ENCODE data around the gene ORM2. TPM values are rescaled to one million over a fixed set of nuclear protein-coding genes. Genes with fewer than 3 reads are reported as not detected.
"Not testable (repeated sequence)": the region's sequence is repeated elsewhere in the genome, so short reads cannot be mapped to it uniquely, and the experiment has no call there.

The ORM2 gene
- polyA plus RNA-seq, 1 donor: 0.37 TPM

- no peak for DNase-seq
Measured at GRCh38 chr9:114314881-114315722, 14.6 kb upstream of the ORM2 start.

- DNase-seq: no peak
Measured at GRCh38 chr9:114315723-114316363, 13.8 kb upstream of the ORM2 start.

- DNase-seq: no peak
Measured at GRCh38 chr9:114316605-114317230, 13.0 kb upstream of the ORM2 start.

- no peak for DNase-seq
Measured at GRCh38 chr9:114317665-114318357, 11.9 kb upstream of the ORM2 start.

- no peak for DNase-seq
Measured at GRCh38 chr9:114318416-114318815, 11.3 kb upstream of the ORM2 start.

GRCh38 chr9:114319147-114319546 lies 10.5 kb upstream of the ORM2 start:
- DNase-seq: no peak

- not testable (repeated sequence) for DNase-seq
Measured at GRCh38 chr9:114320710-114321109, 9.0 kb upstream of the ORM2 start.

GRCh38 chr9:114321759-114322158 lies 7.9 kb upstream of the ORM2 start:
- DNase-seq: no peak

DNA sequence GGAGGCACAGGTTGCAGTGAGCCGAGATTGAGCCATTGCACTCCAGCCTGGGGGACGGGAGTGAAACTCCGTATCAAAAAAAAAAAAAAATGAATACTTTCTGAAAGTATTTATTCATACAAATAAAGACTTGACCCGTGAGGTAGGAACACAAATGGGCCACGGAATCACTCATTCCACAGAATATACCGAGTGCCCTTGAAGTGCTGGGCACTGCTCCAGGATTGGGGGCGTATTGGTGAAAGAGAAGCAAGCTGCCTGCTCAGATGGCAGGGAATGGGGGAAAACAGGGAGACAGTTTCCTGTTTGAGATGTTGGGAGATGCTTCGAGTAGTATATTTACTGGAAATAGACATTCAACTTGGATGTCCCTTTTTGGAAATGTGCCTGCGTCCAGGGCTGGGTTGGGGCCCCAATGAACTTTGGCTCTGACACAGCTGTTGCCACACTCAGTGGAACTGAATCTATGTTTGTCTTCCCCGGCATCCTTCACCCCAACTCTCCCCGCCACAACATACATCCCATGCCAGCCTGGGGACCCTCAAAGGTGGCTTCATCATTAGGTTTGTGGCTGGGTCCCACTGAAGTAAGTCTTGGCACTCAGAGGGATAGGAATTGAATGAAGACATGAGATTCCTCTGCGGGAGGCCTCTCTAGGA lies 7.4 kb upstream of the ORM2 start:
- not testable (repeated sequence) for DNase-seq

GRCh38 chr9:114322831-114323531 lies 6.7 kb upstream of the ORM2 start, which contains the start of gene ORM1:
Gene ORM1 (plus strand): TSS chr9:114323098. CDS start chr9:114323134, 36 bp downstream.
- DNase-seq: not testable (repeated sequence)

DNA sequence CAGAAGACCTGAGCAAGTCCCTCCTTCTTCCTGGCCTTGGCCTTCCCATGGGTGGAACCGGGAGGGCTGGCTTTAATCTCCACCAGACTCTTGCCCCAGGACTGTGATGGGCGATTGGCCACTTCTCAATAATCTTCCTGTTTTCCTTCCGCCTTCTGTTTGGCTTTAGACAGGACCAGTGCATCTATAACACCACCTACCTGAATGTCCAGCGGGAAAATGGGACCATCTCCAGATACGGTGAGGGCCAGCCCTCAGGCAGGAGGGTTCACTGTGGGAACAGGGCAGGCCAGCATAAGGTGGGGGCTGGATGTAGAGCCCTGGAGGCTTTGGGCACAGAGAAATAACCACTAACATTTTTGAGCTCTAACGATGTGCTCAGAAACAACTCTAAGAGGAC lies 5.8 kb upstream of the ORM2 start:
- DNase-seq: not testable (repeated sequence)

DNA sequence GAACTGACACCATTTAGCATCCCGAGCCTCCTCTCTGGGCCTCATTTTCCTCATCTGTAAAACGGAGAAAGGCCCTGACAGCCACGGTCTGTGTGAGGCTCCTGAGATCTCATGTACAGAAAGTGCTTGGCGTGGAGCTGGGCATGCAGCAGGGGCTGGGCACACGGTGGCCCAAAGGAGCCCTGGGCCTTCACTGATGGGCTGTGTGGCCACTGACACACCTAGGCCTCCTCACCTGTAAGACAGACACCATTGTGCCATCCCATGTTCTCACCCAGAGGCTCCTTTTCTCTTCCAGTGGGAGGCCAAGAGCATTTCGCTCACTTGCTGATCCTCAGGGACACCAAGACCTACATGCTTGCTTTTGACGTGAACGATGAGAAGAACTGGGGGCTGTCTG lies 5.2 kb upstream of the ORM2 start:
- DNase-seq: no peak

GRCh38 chr9:114324965-114325364 lies 4.7 kb upstream of the ORM2 start:
- DNase-seq: not testable (repeated sequence)

DNA sequence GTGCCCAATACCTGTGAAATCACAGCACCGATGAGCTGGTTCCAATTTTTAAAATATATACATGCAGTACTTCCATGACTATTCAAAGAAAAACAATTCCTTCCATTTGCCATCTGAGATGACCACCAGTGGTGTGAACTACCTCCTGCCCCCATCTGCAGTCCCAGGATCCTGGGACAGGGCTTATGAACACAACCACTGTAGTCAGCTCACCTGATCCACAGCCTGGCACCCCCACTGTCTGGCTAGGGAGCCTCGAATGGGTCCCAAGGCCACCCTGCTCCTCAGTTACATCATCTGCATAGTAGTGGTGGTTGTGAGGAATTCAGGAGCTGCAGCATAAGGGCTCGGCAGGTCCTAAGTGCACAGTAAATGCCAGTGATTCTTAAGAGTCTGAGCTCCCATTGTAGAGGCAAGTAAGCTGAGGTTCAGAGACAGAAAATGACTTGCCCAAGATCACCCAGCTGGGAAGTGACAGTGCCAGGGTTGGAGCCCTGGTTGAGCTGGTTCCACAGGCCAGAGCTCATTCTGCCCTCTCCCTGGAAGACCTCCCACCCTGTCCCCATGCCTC lies 3.9 kb upstream of the ORM2 start:
- not testable (repeated sequence) for DNase-seq

- DNase-seq: no peak
Measured at GRCh38 chr9:114327749-114328148, 1.9 kb upstream of the ORM2 start.

DNA sequence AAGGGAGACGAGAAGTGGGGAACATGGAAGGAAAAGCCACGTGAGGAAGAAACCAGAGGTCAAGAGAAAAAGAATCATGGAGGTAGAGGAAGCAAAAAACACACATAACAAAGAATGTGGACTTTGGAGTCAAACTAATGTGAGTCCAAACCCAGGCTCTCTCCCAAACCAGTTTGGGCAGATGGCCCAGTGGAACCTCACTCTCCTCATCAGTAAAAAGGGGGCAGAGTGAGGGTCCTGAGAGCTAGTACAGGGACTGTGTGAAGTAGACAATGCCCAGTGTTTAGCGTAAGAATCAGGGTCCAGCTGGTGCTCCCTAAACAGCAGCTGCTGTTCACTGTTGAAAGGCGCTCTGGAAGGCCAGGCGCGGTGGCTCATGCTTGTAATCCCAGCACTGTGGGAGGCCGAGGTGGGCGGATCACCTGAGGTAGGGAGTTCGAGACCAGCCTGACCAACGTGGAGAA lies 1.3 kb upstream of the ORM2 start:
- not testable (repeated sequence) for DNase-seq

DNA sequence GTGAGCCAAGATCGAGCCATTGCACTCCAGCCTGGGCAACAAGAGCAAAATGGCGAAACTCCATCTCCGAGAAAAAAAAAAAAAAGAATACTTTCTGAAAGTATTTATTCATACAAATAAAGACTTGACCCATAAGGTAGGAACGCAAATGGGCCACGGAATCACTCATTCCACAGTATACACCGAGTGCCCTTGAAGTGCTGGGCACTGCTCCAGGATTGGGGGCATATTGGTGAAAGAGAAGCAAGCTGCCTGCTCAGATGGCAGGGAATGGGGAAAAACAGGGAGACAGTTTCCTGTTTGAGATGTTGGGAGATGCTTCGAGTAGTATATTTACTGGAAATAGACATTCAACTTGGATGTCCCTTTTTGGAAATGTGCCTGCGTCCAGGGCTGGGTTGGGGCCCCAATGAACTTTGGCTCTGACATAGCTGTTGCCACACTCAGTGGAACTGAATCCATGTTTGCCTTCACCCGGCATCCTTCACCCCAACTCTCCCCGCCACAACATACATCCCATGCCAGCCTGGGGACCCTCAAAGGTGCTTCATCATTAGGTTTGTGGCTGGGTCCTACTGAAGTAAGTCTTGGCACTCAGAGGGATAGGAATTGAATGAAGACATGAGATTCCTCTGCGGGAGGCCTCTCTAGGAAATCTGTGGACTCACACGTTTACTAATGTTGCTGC lies 588 bp upstream of the ORM2 start:
- not testable (repeated sequence) for DNase-seq

DNA sequence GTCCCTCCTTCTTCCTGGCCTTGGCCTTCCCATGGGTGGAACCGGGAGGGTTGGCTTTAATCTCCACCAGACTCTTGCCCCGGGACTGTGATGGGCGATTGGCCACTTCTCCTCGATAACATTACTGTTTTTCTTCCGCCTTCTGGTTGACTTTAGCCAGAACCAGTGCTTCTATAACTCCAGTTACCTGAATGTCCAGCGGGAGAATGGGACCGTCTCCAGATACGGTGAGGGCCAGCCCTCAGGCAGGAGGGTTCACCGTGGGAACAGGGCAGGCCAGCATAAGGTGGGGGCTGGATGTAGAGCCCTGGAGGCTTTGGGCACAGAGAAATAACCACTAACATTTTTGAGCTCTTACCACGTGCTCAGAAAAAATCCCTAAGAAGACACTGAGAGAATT lies 967 bp downstream of the ORM2 start:
- no peak for DNase-seq

DNA sequence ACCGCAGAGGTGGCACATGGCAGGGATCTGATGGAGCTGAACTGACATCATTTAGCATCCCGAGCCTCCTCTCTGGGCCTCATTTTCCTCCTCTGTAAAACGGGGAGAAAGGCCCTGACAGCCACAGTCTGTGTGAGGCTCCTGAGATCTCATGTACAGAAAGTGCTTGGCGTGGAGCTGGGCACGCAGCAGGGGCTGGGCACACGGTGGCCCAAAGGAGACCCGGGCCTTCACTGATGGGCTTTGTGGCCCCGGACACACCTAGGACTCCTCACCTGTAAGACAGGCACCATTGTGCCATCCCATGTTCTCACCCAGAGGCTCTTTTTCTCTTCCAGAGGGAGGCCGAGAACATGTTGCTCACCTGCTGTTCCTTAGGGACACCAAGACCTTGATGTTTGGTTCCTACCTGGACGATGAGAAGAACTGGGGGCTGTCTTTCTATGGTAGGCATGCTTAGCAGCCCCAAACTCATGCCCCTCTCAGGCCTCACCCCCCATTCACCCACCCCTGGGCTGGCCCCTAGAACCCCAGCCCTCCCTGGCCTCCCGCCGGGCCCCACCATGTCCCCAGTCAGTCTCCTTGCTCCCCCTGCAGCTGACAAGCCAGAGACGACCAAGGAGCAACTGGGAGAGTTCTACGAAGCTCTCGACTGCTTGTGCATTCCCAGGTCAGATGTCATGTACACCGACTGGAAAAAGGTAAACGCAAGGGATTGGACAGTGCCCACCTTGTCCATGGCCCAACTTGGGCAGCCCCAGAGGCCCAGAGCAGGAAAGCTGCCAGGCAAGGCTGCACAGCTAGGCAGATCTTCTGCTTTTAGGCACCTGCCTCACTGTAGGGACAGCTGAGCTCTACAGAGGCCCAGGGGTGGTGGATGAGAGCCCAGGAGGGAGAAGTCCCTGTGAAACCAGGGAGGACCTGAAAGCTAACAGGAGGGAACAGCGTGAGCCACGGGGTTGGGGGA lies 1.8 kb downstream of the ORM2 start:
- not testable (repeated sequence) for DNase-seq
